DND-41 (cell line): Measurements from ENCODE around the gene GLT6D1.

Experiments
- ATAC-seq: fragments of 200-7000 bp; cut with Tn5 transposase; 3 replicates; pipeline ENCODE4 v1.9.1; 2021; ENCODE audit warnings: low read depth; ENCODE audit not compliant: insufficient read depth
- DNase-seq: peaks from one replicate; pipeline ENCODE4 v3.0.0-alpha.2; 2020
- H2AFZ ChIP-seq: 2 replicates; pipeline ENCODE4 v1.6.0; 2012; ENCODE audit warnings: low read depth, low read length
- H3K27ac ChIP-seq: 2 replicates; pipeline ENCODE4 v1.5.1; 2012; ENCODE audit warnings: low read length, inconsistent platforms
- H3K27me3 ChIP-seq: fragments of 200-600 bp; sonication (generic); 2 replicates; pipeline ENCODE4 v1.6.0; 2012; ENCODE audit warnings: low read length, mild to moderate bottlenecking, inconsistent platforms; ENCODE audit not compliant: insufficient read depth, poor library complexity
- H3K36me3 ChIP-seq: 2 replicates; pipeline ENCODE4 v1.5.1; 2012; ENCODE audit warnings: low read length, inconsistent platforms; ENCODE audit not compliant: insufficient read depth
- H3K4me1 ChIP-seq: 2 replicates; pipeline ENCODE4 v1.5.1; 2012; ENCODE audit warnings: mild to moderate bottlenecking, low read length; ENCODE audit not compliant: insufficient read depth
- H3K4me2 ChIP-seq: 2 replicates; pipeline ENCODE4 v1.6.0; 2012; ENCODE audit warnings: mild to moderate bottlenecking, moderate library complexity, low read length, inconsistent platforms; ENCODE audit not compliant: insufficient read depth
- H3K4me3 ChIP-seq, 2 experiments: fragments of 200-600 bp in 1 of 2; shearing (Covaris generic) in 1 of 2; 2 replicates each; pipeline ENCODE4 v1.5.1; 2012 to 2016; ENCODE audit warnings: inconsistent platforms in 2 of 2, low read length in 2 of 2, mild to moderate bottlenecking in 2 of 2, low read depth in 1 of 2, moderate library complexity in 1 of 2
- H3K79me2 ChIP-seq: 2 replicates; pipeline ENCODE4 v1.6.0; 2012; ENCODE audit warnings: low read length, inconsistent platforms; ENCODE audit not compliant: insufficient read depth
- H3K9ac ChIP-seq: 2 replicates; pipeline ENCODE4 v1.6.0; 2012; ENCODE audit warnings: low read depth, mild to moderate bottlenecking, inconsistent platforms, low read length, moderate library complexity
- H3K9me3 ChIP-seq: 2 replicates; pipeline ENCODE4 v1.5.1; 2012; ENCODE audit warnings: low read length, moderate library complexity, mild to moderate bottlenecking, inconsistent platforms; ENCODE audit not compliant: insufficient read depth, severe bottlenecking
- H4K20me1 ChIP-seq: 2 replicates; pipeline ENCODE4 v1.6.0; 2012; ENCODE audit warnings: low read length; ENCODE audit not compliant: insufficient read depth
- CTCF ChIP-seq: IDR thresholded peaks from 2 replicates; pipeline ENCODE4 v1.5.1; 2012; ENCODE audit warnings: borderline replicate concordance, low read length, moderate library complexity, mild to moderate bottlenecking; ENCODE audit not compliant: poor library complexity, severe bottlenecking; ENCODE audit errors: extremely low read depth
- EZH2 ChIP-seq: IDR thresholded peaks from 3 replicates; pipeline ENCODE4 v1.6.1; 2012; ENCODE audit warnings: borderline replicate concordance, low read depth, mild to moderate bottlenecking, moderate library complexity, low read length, inconsistent platforms; ENCODE audit not compliant: severe bottlenecking

GLT6D1 gene

GRCh38 chr9:135574943-135575342 lies 64.4 kb downstream of the GLT6D1 start:
- H3K27ac ChIP-seq = no peak overlapping the region
- DNase-seq (no peak), ATAC-seq (no peak)
- H4K20me1 ChIP-seq = no peaks in the 10 kb centered on the region
- no peak for TF ChIP-seq EZH2
- H3K4me3 ChIP-seq = no peak overlapping the region
- H3K36me3 ChIP-seq = no peaks in the 10 kb centered on the region
- no peak overlapping the region for H2AFZ ChIP-seq
- no peaks in the 10 kb centered on the region for H3K4me1 ChIP-seq
- H3K27me3 ChIP-seq = no peaks in the 10 kb centered on the region
- no peak overlapping the region for H3K9ac ChIP-seq
- H3K9me3 ChIP-seq = no peaks in the 10 kb centered on the region
- no peaks in the 10 kb centered on the region for H3K79me2 ChIP-seq
- no peak overlapping the region for H3K4me2 ChIP-seq

GRCh38 chr9:135574331-135574730 lies 65.0 kb downstream of the GLT6D1 start:
- Histone ChIP-seq H3K9ac (no peak overlapping the region), H3K4me1 (no peaks in the 10 kb centered on the region), H4K20me1 (no peaks in the 10 kb centered on the region), H3K27ac (no peak overlapping the region), H3K79me2 (no peaks in the 10 kb centered on the region), H3K27me3 (no peaks in the 10 kb centered on the region), H3K4me3 (no peak overlapping the region), H3K9me3 (no peaks in the 10 kb centered on the region), H2AFZ (no peak overlapping the region), H3K36me3 (no peaks in the 10 kb centered on the region), H3K4me2 (no peak overlapping the region)
- ATAC-seq (no peak), DNase-seq (no peak)
- TF ChIP-seq CTCF = no peak
- no peak for TF ChIP-seq EZH2
